HG02973 (cell line): Measurements from ENCODE around the gene NSG1.

Source experiments
- ATAC-seq: cut with Tn5 transposase; IDR thresholded peaks from one replicate; pipeline ENCODE4 v1.9.1; 2021; ENCODE audit warnings: moderate library complexity; ENCODE audit not compliant: unreplicated experiment

The NSG1 gene

GRCh38 chr4:4395371-4395770 lies 8.5 kb downstream of the NSG1 start:
- no peak for ATAC-seq

- no peak for ATAC-seq
These were observed 9.1 kb downstream of the NSG1 start for GRCh38 chr4:4395849-4396627.

- ATAC-seq: no peak
These were observed 9.9 kb downstream of the NSG1 start for GRCh38 chr4:4396628-4397440.

- no peak for ATAC-seq
These were observed 10.5 kb downstream of the NSG1 start for GRCh38 chr4:4397441-4397819.

- no peak for ATAC-seq
These were observed 11.5 kb downstream of the NSG1 start for GRCh38 chr4:4398430-4398829.

GRCh38 chr4:4401036-4401435 lies 14.1 kb downstream of the NSG1 start:
- ATAC-seq: no peak

GRCh38 chr4:4402966-4403365 lies 16.1 kb downstream of the NSG1 start:
- ATAC-seq: no peak

- no peak for ATAC-seq
These were observed 18.6 kb downstream of the NSG1 start for GRCh38 chr4:4405358-4405962.

- no peak for ATAC-seq
These were observed 19.8 kb downstream of the NSG1 start for GRCh38 chr4:4406455-4407298.

GRCh38 chr4:4407299-4408131 lies 20.6 kb downstream of the NSG1 start:
- ATAC-seq: no peak

GRCh38 chr4:4408132-4408523 lies 21.2 kb downstream of the NSG1 start:
- ATAC-seq: no peak

GRCh38 chr4:4408576-4409335 lies 21.9 kb downstream of the NSG1 start:
- ATAC-seq: no peak

- no peak for ATAC-seq
These were observed 22.7 kb downstream of the NSG1 start for GRCh38 chr4:4409416-4410115.

- ATAC-seq: no peak
These were observed 23.4 kb downstream of the NSG1 start for GRCh38 chr4:4410271-4410670.

GRCh38 chr4:4411906-4412305 lies 25.0 kb downstream of the NSG1 start:
- ATAC-seq: no peak

GRCh38 chr4:4412641-4413372 lies 25.9 kb downstream of the NSG1 start:
- no peak for ATAC-seq

GRCh38 chr4:4413373-4413725 lies 26.4 kb downstream of the NSG1 start:
- no peak for ATAC-seq

GRCh38 chr4:4413806-4414205 lies 26.9 kb downstream of the NSG1 start:
- ATAC-seq: no peak
